Measurements from ENCODE around the gene SDF2L1.

DNA sequence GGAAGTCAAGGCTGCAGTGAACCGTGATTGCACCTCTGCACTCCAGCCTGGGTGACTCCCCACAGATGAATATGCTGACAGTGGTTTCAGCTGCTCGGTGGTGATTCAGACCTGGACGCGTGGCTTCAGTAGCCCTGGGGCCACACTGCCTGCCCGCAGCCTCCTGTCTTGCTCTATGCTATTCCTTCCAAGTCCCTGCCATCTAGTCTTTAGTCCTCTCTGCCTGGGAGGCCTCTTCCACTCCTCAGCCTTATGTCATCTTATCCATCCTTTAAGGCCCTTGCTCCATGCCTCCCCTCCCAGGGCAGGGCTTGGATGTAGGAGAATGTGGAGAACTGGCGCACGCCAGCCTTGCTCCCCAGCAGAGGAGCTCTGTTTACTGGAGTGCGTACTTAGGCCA lies 35.3 kb upstream of the SDF2L1 start:
- TF ChIP-seq, protein P1, sequence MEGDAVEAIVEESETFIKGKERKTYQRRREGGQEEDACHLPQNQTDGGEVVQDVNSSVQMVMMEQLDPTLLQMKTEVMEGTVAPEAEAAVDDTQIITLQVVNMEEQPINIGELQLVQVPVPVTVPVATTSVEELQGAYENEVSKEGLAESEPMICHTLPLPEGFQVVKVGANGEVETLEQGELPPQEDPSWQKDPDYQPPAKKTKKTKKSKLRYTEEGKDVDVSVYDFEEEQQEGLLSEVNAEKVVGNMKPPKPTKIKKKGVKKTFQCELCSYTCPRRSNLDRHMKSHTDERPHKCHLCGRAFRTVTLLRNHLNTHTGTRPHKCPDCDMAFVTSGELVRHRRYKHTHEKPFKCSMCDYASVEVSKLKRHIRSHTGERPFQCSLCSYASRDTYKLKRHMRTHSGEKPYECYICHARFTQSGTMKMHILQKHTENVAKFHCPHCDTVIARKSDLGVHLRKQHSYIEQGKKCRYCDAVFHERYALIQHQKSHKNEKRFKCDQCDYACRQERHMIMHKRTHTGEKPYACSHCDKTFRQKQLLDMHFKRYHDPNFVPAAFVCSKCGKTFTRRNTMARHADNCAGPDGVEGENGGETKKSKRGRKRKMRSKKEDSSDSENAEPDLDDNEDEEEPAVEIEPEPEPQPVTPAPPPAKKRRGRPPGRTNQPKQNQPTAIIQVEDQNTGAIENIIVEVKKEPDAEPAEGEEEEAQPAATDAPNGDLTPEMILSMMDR (IDR thresholded peaks at IDR 0.05) = no peak
- TF ChIP-seq POLR2A (IDR thresholded peaks at IDR 0.05) (no peak), POLR2AphosphoS5 (IDR thresholded peaks at IDR 0.05) (no peak)

Data from prostate gland (tissue), 2 donors.